ENCODE data around the gene MRPL28.
"Not testable (repeated sequence)": the region's sequence is repeated elsewhere in the genome, so short reads cannot be mapped to it uniquely, and the experiment has no call there.

MRPL28 gene

DNA sequence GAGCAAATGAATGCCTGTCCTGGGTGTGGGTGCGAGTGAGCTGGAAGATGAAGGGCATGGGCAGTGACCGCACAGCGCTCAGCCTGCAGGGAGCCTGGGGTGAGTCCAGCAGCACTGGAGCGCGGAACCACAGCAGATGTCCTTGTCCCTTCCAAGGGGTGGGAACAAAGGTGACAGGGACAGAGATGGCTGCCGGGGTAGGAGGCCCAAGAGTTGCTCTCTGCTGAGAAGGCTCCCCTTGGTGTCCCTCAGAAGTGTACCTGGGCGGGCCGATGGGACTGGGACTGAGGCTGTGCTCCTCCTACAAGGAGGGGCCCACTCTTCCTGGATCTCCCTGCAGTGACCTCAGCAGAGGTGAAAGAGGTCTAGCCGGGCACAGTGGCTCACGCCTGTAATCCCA lies 19.0 kb upstream of the MRPL28 start:
- DNase-seq = no peak

DNA sequence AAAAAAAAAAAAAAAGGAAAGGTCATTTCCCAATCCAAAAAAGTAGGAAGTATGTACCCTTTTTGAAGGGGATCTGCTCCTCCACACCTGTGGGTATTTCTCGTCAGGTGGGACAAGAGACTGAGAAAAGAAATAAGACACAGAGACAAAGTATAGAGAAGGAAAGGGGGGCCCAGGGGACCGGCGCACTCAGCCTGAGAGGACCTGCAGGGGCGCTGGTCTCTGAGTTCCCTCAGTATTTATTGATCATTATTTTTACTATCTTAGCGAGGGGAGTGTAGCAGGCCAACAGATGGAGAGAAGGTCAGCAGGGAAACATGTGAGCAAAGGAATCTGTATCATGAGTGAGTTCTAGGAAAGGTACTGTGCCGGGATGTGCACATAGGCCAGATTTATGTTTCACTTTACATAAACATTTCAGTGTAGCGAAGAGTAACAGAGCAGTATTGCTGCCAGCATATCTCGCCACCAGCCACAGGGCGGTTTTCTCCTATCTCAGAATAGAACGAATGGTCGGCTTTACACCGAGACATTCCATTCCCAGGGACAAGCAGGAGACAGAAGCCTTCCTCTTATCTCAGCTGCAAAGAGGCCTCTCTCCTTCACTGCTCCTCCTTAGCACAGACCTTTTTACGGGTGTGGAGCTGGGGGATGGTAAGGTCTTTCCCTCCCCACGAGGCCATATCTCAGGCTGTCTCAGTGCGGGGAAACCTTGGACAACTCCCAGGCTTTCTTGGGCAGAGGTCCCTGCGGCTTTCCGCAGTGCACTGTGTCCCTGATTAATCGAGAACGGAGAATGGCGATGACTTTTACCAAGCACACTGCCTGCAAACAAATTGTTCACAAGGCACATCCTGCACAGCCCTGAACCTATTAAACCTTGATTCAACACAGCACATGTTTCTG lies 17.7 kb upstream of the MRPL28 start:
- DNase-seq = not testable (repeated sequence)

DNA sequence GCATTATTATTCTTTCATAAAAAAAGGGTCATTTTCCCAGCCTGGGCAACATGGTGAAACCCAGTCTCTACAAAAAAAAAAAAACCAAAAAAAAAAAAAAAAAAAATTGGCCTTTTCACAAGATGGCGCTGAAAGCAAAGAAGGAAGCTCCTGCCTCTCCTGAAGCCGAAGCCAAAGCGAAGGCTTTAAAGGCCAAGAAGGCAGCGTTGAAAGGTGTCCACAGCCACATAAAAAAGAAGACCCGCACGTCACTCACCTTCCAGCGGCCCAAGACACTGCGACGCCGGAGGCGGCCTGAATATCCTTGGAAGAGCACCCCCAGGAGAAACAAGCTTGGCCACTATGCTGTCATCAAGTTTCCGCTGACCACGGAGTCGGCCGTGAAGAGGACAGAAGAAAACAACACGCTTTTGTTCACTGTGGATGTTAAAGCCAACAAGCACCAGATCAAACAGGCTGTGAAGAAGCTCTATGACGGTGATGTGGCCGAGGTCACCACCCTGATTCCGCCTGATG lies 16.4 kb upstream of the MRPL28 start:
- DNase-seq = no peak

DNA sequence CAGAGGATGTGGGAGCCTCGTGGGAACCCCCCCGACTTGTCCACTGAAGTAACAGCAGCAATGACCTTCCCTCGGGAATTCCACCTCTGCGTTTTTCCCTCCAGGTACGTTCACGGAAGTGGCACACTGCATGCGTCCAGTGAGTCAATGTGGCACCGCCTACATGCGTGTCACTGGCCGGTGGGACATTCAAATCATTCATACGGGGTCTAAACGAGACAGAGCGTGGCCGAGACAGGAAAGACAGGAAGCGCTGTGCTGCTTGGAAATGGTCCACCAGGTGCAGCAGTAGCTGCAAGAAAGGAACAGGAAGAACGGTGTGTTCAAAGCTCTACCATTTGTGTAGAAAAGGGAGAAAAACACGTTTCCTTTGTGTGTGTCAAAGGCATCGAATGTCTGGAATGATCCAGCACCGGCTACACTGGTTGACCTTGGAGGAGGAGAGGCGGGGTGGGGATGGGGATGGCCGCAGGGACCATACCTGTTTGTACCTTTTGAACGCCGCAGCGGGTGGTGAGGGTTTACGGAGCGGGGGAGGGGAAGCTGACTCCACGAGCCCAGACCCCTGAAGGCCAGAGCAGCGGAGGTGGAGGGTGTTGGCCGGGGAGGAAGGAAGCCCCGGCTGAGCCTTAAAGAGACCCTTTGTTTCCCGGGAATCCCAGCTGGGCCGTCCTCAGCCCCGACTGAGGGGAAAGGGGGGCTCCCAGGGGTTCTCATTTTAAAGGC lies 13.2 kb upstream of the MRPL28 start:
- no peak for DNase-seq

DNA sequence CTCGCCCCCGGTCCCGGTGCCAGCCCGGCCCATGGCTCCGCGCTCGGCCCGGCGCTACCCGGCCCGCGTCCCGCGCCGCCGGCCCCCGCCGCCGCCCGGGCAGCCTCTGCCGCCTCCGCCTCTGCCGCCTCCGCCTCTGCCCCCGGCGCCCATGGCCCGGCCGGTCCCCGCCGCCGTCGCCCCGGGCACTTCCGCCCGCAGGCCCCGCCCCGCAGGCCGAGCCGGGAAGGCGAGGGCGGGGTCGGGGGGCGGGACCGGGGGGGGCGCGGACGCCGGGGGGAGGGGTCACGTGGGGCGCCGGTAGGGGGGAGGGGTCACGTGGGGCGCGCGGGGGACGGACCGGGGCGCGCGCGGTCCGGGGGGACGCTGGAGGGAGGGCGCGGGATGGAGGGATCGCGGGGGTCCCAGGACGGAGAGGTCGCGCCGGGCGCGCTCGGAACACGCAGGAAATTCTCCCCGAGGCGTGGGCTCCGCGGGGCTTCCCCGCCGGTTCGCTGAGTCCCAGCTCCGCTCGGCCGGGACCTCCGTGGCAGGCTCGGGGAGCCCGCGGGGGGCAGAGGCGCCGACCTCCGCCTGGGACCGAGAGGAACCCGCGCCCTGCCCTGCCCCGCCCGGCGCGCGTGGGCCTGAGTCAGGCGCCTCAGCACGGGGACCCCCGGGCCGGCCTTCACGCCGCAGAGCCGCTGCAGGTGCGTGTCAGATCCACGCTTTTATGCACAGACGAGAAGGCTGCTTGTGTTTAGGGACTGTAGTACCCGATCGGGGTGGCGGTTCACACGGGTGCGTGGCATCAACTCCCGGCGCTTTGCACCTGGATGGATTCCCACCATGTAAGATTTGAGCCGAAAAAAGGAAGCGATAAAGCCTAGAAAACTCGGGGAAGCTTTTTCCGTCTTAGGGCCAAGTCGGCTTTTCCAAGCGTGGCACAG lies 11.7 kb upstream of the MRPL28 start, which contains the start of gene PGAP6:
Gene PGAP6 (minus strand): TSS at position 190 of the 929 bp plus-strand sequence. CDS start 157 bp downstream, at position 33.
- peak; percentile 68 for DNase-seq

DNA sequence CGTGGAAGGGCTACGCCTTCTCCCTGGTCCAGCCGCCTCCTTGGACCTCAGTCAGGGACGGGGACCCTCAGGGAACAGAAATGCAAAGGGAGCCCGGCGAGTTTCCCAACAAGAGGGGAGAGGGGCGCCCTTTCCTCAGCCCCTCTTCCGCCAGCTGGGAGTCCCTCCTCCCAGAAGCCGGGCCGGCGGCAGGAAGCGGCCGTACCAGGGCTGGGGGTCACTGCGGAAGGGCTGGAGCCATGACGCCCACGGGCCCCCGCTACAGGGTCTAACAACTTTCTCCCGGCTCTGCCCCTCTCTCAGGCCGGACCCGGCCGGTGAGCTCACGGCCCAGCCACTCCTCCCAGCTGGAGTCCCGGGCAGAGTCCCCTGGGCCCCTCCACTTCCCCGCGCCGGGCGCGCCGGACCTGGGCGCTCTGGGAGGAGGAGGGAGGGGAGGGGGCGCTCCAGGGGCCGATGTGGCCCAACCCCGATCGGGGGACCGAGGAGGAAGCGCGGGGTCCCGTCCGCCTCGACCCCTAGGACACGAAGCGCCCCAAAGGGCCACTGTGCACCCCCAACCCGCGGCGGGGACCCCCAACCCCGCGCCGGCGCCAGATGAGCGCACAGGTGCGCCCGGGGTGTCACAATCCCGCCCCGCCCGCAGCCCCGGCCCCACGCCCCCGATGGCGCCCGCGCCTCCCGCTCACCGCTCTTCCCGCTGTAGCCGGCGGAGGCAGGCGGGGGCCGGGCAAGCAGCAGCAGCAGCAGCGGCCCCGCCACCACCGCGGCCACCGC lies 10.9 kb upstream of the MRPL28 start:
- no peak for DNase-seq

DNA sequence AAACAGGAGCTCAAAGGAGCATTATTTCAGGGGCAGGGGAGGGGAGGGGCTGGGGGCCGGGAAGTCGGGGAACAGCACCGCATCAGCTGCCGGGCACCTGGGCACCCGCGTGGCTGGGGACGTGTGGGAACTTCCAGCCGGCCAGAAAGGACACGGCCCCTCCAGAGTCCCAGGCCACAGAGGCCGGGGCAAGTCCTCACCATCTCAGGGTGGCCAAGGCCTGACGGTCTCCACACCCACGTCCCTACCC lies 10.3 kb upstream of the MRPL28 start:
- no peak for DNase-seq

DNA sequence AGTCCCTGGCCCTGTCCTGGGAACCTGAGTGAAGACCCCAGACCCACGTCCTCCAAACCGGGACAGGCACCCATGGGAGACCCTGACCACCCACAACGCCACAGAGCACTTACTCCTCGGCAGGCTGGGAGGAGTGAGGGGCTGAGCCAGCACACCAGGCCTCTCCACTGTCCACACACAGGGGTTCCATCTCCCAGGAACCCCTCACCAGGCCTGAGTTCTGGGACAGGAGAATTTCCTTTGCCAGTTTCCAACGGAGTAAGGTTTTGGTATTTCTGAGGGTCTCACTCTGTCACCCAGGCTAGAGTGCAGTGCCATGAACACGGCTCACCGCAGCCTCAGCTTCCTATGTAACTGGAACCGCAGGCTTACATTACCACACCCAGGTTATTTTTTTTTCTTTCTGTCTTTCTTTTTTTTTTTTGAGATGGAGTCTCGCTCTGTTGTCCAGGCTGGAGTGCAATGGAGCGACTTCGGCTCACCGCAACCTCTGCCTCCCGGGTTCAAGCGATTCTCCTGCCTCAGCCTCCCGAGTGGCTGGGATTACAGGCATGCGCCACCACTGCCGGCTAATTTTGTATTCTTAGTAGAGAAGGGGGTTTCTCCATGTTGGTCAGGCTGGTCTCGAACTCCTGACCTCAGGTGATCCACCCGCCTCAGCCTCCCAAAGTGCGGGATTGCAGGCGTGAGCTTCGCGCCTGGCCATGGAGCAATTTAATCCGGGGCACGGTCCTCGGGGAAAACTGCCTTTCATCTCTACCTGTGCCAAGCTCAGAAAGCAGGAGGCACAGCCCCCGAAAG lies 9.8 kb upstream of the MRPL28 start:
- DNase-seq = no peak

DNA sequence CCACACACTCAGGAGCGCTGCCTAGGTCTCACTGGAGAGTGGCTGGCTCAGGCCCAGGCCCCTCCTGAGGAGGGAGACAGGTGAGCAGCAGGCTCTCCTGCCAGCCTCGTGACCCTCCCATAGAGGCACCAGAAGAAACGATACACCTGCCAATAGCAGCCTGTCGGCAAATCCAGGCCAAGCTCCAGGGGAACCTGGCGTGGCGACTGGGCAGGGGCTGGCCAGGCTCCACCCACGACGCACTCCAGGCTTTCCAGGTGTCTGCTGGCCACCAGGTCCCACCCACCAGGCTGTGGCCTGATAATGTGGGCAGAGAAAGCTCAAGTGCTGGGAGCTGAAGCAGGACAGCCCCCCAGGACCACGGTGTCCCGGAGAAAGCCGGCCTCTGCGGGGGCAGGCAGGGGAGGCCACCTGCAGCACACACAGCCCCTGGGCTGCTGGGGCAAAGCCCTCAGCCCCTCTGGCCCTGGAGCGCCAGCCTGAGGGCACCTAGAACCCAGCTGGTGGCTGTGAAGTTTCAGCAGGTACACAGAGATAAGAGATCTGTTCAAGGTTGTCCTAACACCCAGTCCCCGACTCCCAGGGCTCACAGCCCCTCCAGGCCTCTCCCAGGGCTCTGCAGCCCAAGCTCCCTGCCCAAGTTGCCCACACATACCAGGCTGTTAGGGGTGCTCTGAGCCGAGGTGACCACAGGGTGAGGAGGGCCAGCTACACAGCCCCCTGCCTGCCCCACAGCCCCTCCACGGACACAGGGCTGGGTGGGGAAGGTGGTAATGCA lies 9.0 kb upstream of the MRPL28 start:
- DNase-seq = no peak

DNA sequence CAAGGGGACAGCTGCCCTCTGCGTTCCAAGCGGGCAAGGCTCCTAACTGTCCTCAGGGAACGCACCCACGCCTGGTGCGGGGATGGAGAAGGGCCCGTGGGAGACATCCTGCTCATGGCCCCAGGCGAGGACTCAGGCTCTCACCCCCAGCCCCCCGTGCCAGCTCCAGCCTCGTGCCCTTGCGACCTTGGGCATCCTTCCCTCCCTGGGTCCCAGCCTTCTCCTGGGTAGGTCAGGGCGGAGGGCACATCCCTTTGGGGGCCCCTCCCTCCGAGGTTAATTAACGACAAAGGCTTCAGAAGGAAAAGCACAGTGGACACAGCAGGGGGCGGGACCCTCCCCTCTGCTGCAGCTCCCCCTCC lies 8.5 kb upstream of the MRPL28 start:
- no peak for DNase-seq

DNA sequence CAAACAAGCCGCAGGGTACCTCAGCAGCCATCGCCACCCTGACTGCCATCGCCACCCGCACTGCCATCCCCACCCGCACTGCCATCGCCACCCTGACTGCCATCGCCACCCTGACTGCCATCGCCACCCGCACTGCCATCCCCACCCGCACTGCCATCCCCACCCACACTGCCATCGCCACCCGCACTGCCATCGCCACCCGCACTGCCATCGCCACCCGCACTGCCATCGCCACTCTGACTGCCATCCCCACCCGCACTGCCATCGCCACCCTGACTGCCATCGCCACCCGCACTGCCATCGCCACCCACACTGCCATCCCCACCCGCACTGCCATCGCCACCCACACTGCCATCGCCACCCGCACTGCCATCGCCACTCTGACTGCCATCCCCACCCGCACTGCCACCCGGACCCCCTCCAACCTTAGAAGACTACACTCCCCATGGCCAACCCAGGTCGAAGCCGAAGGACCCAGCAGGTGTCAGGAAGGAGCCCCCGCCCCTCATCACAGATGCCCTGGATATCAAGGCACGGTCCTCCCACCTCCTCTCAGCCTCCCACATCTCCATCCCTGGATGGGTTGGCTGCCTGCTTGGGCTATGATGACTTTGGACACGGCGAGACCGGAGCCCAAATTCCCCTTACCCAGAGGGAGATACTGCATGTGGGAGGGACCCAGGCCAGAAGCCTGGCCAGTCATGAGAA lies 7.9 kb upstream of the MRPL28 start:
- not testable (repeated sequence) for DNase-seq

DNA sequence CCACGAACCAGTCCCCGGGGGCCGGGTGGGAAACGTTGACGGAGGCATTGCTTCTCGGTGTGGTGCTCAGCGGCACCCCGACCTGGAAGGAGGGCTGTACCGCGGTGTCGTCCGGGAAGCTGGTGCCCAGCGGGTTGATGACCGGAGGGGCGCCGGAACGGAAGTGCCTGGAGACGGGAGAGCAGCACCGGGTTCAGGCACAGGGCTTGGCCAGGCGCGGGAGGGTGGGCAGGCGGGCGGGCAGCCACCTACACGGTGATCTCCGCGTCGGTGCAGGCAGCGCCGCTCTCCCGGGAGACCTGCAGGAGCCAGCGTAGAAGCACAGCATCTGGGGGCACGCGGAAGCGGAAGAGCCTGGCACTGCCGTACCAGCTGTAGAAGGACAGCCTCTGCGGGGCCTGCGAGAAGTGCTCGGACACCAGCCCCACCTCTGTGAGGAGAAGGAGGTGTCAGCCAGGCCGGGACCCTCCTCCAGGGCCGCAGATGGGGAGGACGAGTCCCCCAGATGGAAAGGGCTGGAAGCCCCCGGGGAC lies 7.1 kb upstream of the MRPL28 start:
- DNase-seq = no peak

DNA sequence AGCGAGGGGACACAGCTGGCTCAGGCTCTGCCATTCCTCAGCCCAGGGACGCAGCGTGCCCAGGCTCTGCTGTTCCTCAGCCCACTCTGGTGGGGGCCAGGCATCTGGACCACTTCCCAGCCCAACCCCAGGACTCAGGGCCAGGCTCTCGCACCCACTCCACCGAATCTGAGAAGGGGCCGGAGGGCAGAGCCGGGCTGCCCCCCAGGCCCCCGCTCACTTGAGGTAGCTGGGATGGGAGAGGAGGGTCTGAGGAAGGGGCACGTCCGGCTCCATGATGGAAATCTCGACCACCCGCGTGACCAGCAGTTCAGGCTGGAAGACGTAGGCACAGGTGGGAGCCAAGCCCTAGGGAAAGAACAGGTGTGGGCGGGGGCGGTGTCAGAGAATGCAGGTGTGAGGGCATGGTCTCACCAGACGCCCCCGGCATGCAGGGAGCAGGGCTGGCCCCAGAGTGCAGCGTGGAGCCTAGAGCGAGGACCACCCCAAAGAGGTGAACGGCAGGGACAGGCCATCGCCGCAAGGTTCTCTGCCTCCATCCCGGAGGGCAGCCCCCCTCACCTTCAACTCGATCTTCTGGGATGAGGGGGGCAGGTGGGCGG lies 6.6 kb upstream of the MRPL28 start:
- no peak for DNase-seq

DNA sequence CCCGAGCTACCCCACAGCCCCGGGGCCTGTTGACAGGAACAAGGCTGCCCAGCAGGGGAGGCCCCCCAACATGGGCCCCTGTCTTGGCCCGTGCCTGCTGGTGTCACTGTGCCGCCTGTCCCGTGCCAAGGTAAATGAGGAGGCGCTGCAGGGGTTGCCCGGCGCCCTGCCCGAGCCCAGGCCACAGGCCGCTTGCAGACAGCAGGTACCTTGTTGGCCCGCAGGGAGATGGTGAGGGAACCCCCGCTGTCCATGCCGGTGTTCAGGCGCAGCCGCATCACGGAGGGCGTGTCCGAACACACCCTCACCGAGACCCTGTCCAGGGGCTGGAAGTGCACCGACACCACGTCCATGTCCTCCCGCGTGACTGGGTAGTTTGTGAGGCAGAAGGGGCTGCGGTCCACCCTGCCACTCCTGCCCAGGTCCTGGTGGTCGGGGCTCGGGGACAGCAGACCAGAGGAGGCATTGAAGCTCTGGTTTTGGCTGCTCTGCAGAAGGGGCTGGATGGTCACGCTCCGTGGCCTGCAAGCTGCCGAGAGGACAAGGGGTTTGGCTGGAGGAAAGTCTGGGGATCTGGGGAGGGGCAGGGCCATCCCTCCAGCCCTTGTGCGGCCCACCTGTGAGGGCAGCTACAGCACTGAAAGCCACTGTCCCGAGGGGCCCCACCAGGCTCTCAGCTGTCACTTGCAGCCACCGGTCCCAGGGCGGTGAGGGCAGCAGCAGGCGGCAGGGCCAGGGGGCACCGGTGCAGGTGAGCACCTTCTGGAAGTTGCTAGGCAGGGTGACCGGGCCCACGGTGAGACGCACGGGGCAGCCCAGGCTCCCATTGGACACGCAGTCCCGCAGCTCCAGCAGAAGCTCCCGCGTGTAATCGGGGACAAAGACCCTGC lies 5.8 kb upstream of the MRPL28 start:
- no peak for DNase-seq

DNA sequence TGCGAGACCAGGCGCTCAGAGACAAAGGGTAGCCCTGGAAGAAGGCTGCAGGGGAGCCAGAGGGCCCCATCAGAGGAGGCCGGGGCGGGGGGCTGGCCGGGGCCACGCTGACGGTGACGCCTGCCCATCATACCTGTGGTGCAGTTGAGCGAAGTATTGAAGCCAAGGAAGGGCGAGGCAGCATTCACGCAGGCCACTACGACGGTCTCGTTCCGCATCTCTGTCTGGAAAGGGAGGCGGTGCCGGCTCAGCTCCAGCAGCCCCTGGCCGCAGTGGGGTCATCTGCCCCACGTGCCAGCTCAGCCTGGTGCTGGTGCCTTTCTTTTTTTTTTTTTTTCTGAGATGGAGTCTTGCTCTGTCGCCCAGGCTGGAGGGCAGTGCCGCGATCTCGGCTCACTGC lies 4.9 kb upstream of the MRPL28 start:
- DNase-seq = no peak

DNA sequence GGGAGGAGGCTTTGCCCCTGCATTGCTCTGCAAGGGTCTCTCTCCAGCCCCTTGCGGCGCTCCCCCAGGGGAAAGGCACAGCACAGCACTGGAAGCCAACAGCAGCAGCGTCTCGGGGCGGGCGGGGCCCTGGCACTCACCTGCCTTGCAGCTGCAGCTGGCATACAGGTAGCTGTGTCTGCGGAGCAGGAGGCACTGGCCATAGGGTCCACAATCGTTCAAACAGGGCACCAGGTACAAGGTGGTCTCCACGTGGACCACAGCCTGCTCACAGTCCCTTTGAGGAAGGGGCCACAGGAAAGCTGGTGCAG lies 4.2 kb upstream of the MRPL28 start:
- DNase-seq = no peak

DNA sequence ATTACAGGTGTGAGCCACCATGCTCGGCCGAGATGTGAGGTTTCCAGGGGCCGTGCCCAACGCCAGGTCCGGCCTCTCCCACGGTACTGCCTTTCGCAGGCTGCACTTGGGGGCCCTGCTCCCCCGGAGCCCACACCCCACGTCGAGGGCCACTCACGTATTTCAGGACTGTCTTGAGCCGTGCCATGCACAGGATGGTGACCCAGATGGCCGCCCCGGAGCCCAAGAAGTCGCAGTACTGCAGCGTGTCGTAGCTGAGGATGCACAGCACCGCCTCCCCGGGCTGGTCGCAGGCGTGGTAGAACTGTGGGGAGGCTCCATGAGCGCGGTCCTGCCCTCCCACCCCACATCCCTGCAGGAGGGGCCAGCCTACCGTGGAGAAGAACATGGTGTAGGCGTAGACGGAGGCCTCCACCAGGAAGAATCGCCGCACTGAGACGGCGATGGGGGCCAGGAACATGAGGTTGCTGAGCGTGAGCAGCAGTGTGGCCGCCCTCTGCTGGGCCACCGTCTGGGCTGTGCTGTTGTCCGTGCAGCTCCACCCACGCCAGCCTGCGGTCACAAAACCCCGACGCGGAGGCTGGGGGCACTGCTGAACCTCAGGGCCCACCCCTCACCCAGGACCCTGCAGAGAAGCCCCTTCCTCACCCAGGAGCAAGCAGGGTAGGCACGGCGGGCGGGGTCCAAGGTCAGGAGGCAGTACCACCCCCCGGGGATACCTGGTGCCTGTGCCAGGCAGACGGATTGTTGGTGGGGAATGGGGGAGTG lies 3.7 kb upstream of the MRPL28 start:
- DNase-seq = no peak
